Right renal cortex interstitium (tissue), 3 donors: ENCODE data around the gene ITPR2. TPM values are rescaled to one million over a fixed set of nuclear protein-coding genes. Genes with fewer than 3 reads are reported as not detected.

ENCODE experiments used
- DNase-seq, 3 donors: peaks; one replicate each; pipeline ENCODE4 v3.0.0-alpha.2; 2013; ENCODE audit warnings: low read depth in 3 of 3, low spot score in 2 of 3
- polyA plus RNA-seq, 3 donors: library from polyadenylated mRNA; unstranded; fragments of 120-200 nt; gene quantifications; one replicate each; pipeline ENCODE4 v1.2.1, GENCODE V29; 2013; ENCODE audit not compliant: insufficient read length in 3 of 3

Gene ITPR2
- polyA plus RNA-seq, 3 donors: 13.1 to 16.8 (median 14.6) TPM

- no peak for DNase-seq
These were observed 121.4 kb downstream of the ITPR2 start for GRCh38 chr12:26711569-26711968.

DNA sequence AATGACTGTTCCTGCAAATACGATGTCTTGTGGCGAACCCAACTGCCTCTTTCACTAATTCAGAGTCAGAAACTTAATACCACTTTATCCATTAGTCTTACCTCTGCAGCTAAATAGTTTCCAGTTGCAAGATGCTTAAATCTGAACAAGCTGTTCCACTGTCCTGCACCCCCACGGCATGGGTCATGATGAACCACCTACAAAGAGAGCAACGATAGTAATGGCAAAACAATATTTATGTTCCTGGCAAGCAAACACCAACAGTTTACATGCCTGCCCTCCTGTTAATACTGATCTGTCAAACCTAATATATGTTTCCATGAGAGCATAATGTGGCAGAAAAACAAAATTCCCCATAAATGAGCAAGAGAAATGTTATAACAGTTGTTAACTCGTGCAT, 121.9 kb downstream of the ITPR2 start:
- no peak for DNase-seq

GRCh38 chr12:26705851-26706250, 127.1 kb downstream of the ITPR2 start:
- no peak for DNase-seq

GRCh38 chr12:26704684-26705460, 128.1 kb downstream of the ITPR2 start:
- no peak for DNase-seq

GRCh38 chr12:26704214-26704613, 128.8 kb downstream of the ITPR2 start:
- no peak for DNase-seq

DNA sequence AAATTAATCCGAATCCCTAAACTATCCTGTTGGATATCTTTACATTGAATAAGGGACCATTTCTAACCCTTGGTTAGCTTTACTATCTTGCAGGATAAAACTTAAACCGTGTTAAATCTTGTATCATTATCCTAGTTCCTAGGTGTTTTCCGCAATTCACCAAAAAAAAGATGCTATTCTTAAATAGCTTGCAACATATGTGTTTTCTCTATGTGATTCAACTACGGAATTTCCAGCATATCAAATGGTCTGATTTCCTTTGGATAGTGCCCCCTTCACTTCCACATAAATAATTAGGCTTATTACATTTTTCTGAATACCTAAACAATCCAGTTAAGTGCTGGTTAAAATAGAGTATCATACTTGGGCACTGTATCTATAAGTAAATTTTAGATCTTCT, 130.3 kb downstream of the ITPR2 start:
- DNase-seq: no peak

- no peak for DNase-seq
These were observed 131.3 kb downstream of the ITPR2 start for GRCh38 chr12:26701604-26702215.

GRCh38 chr12:26700430-26700829, 132.6 kb downstream of the ITPR2 start:
- no peak for DNase-seq

DNA sequence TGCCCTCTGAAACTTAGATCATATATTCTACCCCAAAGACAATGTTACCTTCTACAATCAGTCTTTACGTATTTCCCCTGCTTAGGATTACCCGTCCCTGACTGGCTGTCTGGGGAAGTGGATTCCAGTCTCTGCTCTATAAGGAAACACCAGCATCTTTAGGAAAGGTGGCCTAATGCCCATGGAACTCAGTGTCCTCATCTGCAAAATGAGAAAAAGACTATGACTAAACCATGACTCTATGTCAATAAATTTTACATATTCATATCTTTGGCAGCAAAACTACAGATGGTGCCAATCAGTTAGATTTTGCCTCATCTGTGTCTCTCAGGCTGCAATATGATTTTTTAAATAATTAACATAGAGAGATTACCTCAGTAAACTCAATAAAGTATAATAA, 133.8 kb downstream of the ITPR2 start:
- DNase-seq: no peak

- no peak for DNase-seq
These were observed 134.8 kb downstream of the ITPR2 start for GRCh38 chr12:26698186-26698585.

- no peak for DNase-seq
These were observed 135.8 kb downstream of the ITPR2 start for GRCh38 chr12:26697217-26697616.

GRCh38 chr12:26696613-26697092, 136.3 kb downstream of the ITPR2 start:
- no peak for DNase-seq

- no peak for DNase-seq
These were observed 136.9 kb downstream of the ITPR2 start for GRCh38 chr12:26696048-26696612.

- no peak for DNase-seq
These were observed 138.6 kb downstream of the ITPR2 start for GRCh38 chr12:26694402-26694801.

- DNase-seq: no peak
These were observed 140.6 kb downstream of the ITPR2 start for GRCh38 chr12:26692407-26692806.

- no peak for DNase-seq
These were observed 141.6 kb downstream of the ITPR2 start for GRCh38 chr12:26691234-26691970.

- no peak for DNase-seq
These were observed 142.4 kb downstream of the ITPR2 start for GRCh38 chr12:26690601-26691000.

DNA sequence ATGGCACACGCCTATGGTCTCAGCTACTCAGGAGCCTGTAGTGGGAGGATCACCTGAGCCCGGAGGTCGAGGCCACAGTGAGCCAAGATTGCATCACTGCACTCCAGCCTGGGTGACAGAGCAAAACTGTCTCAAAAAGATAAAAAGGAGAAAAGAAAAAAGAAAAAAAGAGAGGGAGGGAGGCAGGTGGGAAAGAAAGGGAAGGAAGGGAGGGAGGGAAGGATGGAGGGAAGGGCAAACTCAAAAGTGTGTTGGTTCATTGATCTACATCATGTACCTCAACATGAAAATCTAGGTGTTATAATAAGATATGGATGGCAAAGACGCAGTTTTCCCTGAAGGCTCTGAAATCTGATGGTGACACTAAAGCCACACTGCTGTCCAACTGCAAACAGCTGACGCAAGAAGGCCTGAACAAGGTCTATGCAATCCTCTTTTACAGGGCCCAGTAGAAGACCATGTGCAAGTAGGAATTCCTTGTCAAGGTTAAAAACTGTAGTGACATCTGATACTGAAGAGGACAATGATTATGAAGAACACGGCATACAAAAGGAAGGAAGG, 143.6 kb downstream of the ITPR2 start:
- no peak for DNase-seq

- DNase-seq: no peak
These were observed 144.6 kb downstream of the ITPR2 start for GRCh38 chr12:26688344-26688904.

DNA sequence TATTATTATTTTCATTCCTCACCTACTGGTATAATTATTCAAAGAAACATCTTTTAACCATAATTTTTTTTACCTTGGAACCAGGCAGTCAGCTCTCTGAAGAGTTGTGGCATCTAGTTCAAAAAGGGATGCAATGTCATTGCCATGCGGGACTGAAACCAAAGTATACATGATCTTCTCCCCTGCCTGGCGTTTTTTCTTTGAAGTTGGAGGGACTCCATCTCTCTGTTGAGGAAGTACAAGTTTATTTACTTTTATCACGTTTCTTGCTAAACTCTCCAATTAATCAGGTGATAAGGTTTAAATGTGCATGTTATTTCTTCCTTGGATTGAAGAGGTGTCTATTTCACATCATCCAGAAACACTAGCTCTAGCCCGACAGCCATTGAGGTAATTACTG, 146.6 kb downstream of the ITPR2 start:
- DNase-seq: no peak

DNA sequence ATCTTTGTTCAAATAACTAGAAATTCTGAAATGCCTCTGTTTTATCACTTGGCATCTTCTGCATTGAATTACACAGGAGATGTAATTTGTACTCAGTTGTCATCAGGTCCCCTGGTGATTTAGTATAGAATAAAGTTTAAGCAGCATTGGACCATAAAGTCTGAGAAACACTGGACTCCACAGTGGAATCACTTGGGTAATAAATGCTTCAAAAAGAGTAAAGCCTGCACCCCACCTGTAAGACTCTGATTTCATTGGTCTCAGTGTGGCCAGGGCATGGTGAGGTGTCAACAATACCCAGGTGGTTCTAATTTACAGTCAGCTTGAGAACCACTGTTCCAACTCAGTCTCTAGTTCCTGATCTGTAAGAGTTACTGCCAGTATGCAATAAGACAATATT, 148.9 kb downstream of the ITPR2 start:
- no peak for DNase-seq
